ENCODE data around the gene NR2C1. TPM values are rescaled to one million over a fixed set of nuclear protein-coding genes. Genes with fewer than 3 reads are reported as not detected.

The NR2C1 gene
- total RNA-seq, 1 donor from 2014 or later = 43.8 TPM

DNA sequence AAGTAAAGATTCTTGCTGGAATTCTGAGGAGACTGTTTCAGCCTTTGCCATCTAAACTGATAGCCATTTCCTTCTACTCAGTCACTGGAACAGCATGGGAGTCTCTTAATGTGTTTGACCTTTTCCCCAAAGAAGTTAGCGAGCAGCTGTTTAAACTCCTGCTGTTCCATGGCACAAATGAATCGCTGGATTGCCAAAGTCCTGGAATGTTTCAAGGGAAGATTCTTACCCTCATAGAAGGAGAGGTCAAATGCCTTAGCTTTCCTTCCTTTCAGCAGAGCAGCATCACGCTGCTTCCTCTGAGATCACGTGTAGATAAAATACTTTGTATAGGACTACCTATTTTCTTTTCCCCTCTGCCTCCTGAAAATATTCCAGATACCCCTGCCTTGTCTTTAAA is 10.5 kb upstream of the NR2C1 start:
- DNase-seq = peak; percentile 66

DNA sequence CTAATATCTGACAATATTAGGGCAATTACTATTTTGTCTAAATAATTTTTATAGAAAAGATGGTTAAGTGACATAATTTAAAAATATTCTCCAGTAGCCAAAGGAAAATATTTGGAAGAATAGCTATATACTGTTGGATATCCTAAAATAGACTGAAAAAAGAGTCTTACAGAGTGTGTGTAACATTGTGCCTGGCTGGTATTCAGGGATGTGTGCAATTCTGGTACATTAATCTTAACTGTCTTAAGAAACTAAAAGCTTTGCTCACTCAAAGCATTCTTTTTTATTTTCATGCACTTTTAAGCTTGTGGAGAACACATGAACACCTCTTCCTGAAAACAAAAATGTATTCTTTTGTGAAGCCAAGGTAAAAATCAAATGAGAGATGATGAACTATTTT is 10.1 kb upstream of the NR2C1 start:
- DNase-seq = no peak

DNA sequence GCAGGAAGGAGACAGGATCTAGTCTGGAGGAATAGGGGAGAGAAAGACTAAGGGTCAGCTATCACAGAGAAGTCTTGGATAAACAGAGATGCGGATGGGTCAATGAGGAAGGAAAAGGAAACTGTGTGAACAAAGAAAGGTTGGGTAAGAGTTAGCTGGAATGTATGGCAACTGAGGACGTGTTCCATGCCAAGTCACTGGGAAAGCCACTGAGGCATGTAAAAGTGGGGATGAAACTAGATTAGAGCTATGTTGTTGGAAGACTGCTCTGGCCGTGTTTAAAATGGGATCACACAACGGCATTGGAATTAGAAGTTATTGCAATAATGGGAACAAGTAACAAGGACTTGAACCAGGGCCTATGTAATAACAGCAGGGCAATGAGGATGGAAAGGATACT is 3.9 kb upstream of the NR2C1 start:
- DNase-seq = no peak

DNA sequence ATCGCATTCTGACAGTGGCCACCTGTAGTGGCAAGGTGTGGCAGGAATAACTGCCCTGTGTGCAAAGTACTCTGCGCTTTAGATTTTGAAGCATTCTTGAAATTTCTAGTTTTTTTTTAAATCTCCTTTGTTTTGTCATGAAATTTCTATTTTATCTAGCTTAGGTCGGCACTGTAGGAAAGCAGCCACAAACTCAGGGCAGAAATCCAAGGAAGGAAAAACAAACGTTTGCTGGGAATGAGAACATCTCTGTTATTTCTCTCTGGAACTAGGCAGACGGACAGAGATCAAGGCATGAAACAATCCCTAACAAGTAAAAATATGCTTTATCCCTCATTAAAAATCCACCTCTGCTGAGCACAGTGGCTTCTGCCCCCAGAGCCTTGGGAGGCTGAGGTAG is 1.3 kb upstream of the NR2C1 start:
- DNase-seq = no peak

DNA sequence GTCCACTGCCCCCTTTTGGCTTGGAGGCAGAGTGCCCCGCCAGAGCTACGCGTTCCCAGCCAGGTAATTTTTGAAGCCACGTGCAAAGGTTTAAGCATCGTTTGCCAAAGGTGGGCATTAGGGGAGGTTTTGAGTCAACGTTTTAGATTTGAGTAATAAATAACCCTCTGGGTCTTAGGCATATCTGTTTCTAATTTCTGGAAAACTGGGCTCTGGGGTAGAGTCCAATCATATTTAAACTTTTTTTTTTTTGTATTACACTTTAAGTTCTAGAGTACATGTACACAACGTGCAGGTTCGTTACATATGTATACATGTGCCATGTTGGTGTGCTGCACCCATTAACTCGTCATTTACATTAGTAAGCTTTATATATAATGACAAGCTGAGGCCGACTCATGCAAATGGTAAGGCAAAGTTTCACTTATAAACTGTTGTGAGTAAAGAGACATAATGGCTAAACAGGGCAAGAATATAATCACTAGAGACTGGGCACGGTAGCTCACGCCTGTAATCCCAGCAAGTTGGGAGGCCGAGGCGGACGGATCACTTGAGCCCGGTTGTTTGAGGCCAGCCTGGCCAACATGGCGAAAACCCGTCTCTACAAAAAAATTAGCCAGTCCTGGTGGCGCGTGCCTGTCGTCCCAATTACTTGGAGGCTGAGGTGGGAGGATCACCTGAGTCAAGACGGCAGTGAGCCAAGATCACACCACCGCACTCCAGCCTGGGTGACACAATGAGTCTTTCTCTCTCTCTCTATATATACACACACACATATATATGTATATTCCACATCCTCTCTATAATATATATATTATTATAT is 491 bp upstream of the NR2C1 start:
- DNase-seq = no peak

DNA sequence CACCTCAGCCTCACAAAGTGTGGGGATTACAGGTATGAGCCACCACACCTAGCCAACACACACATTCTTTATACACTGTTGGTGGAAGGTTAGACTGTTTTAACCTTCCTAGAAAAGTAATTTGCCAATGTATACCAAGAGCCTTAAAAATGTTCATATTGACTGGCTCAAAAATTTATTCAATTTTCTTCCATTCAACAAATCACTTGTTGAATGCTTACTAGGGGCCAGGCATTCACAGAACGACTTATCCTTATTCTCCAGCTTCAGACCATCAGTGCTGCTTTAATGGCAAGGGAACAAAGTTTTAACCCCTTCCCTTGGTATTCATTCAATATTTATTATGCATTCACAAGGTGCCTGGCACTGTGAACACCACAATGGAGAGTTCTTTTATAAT is 3.0 kb downstream of the NR2C1 start:
- DNase-seq = no peak

DNA sequence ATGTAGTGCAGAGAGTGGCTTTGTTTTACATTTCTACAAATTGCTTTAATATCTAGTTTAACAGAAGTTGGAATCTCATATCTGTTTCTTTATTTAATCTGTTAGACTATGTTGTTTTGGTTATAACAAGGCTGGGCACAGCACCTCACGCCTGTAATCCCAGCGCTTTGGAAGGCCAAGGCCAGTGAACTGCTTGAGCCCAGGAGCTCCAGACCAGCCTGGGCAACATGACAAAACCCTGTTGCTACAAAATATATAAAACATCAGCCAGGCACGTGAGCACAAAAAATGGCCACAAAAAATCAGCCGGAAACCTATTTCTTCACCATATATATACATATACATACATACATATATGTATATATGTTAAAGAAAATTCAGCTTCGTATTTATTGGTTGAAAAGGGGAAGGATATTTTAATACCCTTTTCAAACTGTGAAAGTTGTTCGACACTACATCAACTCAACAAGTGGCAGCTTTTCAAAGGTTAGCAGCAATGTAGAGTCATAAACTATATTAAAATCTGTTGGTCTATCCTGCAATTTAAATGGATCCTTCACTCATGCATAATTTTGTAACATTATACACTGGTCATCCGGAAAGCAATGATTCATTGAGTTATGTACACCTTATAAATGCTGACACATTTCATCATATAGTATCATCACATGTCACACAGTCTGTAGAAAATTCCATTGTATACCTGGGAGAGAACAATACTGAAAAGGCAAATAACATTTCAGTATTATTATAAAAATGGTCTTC is 7.1 kb downstream of the NR2C1 start:
- no peak for DNase-seq

DNA sequence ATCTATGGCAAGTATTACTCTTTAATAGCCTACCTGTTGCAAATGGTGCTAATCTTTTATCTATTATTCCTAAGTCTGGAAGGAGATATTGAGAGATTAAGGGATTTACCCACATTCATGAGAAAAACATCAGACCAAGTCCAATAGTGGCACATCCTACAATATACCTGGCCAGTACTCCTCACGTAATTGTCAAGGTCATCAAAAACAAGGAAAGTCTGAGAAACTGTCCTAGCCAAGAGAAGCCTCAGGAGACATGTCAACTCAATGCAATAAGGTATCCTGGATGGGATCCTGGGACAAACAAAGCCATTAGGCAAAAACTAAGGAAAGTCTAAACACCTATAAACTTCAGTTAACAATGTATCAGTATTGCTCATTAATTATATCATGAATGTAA is 12.5 kb downstream of the NR2C1 start:
- DNase-seq = no peak

DNA sequence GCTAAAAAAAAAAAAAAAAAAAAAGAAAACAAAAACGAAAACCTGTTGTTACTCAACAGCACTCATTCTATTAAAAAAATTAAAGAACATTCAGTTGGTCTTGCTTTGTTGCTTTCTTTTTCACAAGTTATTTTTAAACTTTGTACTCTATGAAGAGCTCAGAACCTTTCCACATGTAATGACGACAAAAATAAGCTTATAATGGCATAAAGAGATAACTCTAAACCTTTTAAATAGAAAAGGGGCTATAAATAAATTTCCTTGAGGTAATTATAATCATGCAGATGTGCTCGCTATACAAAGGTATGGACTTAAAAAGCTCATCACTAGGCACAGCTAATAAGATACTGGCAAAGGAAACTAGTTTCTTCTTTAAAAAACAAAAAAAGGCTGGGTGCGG is 13.4 kb downstream of the NR2C1 start:
- DNase-seq = no peak

DNA sequence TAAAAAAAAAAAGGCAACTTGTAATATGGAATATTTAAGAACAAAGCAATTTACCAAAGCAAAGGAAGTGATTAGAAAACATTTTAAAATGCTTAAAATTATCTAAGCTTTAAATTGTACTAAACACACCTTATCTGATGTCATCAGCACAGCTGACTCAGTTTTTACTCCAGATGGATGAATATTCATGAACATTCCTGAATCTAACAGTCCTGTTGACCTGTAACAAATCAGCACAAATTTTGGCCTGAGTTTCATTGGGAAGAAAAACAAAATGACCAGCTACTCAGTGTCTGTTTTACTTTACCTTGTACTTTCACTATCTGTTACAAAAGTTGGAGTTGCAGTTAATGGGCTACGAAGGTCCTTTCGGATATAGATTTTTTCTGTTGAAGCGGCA is 16.0 kb downstream of the NR2C1 start:
- DNase-seq = no peak

DNA sequence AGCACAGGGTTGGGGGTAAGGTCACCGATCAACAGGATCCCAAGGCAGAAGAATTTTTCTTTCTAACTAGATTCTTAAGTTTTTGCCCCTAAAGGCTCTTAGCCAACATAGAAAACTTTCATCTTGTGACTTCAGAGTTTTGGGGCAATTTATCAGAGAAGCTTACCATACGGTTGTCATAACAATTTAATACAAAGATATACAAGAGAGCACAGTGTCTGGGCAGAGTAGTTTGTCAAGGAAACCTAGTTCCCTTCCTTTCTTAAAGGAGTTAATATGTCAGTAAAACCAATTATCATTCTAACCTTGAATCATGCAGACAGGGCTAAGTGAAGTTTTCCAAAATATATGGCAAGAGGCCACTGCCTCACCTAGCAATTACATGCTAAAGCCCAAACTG is 18.4 kb downstream of the NR2C1 start:
- DNase-seq = no peak

DNA sequence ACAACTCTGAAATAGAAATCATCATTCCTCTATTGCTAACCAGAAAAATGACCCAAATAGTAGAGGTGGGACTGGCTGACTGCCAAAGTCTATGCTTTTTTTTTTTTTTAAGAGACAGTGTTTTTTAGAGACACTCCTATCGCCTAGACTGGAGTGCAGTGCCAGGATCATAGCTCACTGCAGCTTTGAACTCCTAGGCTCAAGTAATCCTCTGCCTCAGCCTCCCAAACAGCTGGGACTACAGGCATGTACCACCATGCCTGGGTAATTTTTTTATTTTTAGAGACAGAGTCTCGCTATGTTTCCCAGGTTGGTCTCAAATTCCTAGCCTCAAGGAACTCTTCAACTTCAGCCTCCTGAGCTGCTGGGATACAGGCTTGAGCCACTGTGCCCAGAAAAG is 19.2 kb downstream of the NR2C1 start:
- peak; percentile 9 for DNase-seq

DNA sequence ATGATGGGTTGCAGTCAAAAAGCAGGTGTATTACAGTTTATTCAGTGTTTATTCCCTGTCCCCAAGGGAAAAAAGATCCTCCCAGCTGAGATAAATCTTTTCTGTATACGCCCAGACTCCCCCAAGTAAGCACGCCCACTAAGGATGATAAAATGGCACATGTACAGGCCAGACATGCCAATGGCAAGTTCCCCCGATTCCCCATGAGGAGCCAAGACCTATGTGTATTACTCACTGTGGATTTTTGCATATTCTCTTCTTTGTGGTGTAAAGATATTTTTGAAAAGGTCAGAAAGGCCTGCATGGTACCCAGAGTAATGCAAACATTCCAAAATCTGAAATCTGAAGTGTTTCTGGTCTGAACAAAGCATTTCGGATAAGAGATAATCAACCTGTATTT is 22.2 kb downstream of the NR2C1 start:
- no peak for DNase-seq

DNA sequence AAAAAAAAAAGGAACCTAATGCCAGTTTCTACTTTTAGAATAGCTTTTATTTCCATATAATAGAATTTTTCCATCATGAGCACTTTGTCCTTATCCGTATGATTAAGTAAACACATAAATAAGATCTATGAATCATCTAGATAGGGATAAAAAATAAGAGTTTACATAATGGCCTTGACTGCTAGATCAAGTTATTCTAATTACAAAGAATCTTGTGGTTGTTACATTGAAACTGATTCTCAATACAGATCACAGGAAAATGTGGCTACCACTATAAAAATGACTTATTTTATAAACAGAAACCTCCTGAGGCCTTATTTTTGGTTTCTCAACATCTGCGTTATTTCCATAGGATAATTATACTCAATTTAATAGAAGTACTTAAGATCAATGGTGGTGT is 35.5 kb downstream of the NR2C1 start:
- DNase-seq = no peak

DNA sequence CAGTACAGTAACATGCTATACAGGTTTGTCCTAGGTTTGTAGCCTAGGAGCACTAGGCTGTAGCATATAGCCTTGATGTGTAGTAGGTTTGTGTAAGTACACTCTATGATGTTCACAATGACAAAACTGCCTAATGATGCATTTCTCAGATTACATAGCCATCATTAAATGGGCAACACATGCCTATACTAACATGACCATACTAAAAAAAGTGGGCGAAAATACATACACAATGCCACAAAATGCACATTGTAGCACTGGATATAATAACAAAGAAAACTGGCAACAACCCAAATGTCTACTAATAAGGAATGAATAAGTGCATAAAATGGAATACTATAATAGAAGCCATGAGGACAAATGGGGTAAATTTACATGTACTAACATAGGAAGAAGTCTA is 38.7 kb downstream of the NR2C1 start:
- no peak for DNase-seq

DNA sequence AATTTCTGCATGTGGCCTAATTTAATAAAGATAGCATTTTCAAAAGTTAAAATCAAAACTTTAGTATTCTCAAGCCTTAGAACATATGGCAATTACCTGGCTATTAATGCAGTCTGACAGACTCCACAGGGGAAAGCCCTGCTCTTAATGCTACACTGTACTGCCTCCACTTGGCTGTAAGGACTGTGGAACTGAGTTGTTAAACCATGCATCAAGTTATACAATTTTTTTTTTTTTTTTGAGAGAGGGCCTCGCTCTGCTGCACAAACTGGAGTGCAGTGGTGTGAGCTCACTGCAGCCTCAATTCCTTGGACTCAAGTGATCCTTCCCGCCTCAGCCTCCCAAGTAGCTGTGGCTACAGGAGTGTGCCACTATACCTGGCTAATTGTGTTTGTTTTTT is 50.9 kb downstream of the NR2C1 start:
- DNase-seq = no peak

DNA sequence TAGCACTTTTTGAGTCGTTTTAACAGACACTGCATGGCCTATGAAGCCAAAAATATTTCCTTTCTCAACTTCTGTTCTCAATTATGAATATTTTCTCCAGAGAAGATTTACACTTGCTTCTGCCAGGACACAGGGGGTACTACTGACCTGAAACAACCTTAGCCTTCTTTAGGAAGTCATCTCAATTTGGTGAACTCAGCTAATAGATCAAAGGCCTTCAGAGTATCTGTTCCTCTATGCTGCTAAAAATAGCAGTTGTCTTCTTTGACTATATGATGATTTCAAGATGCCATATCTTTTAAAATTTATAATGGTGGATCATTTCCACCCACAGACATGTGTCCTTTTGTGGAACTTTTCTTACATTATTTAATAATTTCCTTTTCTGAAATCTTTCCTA is 55.9 kb downstream of the NR2C1 start:
- no peak for DNase-seq

DNA sequence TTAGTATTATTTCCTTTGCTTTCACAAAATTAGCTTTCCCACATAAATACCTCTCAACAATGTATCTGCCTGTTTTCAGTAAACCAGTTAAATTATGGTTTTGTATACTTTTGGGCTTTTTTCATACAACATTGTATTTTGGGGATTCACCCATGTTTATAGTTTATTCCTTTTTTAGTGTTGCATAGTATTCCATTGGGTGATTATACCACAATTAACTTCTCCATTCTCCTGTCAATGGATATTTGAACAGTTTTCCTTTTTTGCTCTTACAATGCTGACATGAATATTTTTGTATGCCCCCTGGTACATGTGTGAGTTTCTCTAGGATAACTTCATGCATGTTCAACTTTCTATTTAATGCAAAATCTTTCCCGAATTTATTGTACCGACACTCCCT is 57.3 kb downstream of the NR2C1 start:
- DNase-seq = no peak

DNA sequence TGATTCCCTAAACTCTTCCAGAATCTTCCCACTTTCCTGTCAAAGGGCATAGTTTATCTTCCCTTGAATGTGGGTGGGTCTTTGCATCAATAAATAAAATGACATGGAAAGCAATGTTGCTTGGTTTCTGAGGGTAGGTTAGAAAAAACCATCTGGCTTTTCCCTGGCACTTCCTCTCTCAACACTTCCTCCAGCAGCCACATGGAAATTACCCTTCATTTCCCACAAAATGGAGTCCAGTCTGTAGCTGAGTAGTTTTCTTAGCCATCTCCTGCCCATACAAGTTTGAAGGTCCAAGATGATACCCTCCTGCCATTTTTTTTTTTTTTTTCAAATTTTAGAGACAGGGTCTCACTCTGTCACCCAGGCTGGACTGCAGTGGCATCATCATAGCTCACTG is 58.9 kb downstream of the NR2C1 start:
- DNase-seq = no peak

DNA sequence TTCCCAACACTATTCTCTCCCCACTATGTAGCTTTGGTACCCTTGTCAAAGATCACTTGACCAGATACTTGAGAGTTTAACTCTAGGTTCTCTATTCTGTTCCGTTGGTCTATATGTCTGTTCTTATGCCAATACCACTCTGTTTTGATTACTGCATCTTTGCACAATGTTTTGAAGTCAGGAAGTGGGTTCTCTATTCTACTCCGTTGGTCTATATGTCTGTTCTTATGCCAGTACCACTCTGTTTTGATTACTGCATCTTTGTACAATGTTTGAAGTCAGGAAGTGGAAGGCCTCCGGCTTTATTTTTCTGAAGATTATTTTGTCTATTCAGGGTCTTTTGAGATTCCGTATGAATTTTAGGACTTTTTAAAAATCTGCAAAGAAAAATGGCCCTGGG is 67.2 kb downstream of the NR2C1 start:
- no peak for DNase-seq

DNA sequence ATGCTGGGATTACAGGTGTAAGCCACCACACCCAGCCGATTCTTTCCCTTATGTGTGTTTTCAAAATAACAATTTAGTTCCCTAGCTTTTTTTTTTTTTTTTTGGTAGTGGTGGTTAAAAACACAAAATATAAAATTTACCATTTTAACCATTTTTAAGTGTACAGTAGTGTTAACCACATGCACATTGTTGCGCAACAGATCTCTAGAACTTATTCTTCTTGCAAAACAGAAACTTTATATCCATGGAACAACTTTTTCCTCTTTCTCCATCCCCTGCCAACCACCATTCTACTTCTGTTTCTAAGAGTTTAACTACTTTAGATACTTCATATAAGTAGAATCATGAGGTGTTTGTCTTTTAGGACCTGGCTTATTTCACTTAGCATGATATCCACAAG is 68.8 kb downstream of the NR2C1 start:
- DNase-seq = no peak

DNA sequence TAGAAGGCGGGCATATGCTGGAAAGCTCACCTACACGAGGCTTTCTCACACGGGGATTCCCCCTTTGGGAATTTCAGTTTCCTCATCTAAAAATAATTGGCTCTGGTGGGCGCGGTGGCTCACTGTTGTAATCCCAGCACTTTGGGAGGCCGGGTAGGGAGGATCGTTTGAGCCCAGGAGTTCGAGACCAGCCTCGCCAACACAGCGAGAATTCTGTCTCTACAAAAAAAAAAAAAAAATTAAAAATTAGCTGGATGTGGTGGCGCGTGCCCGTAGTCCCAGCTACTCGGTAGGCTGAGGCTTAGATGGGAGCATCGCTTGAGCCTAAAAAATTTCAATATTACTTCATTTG is 69.5 kb downstream of the NR2C1 start:
- no peak for DNase-seq

DNA sequence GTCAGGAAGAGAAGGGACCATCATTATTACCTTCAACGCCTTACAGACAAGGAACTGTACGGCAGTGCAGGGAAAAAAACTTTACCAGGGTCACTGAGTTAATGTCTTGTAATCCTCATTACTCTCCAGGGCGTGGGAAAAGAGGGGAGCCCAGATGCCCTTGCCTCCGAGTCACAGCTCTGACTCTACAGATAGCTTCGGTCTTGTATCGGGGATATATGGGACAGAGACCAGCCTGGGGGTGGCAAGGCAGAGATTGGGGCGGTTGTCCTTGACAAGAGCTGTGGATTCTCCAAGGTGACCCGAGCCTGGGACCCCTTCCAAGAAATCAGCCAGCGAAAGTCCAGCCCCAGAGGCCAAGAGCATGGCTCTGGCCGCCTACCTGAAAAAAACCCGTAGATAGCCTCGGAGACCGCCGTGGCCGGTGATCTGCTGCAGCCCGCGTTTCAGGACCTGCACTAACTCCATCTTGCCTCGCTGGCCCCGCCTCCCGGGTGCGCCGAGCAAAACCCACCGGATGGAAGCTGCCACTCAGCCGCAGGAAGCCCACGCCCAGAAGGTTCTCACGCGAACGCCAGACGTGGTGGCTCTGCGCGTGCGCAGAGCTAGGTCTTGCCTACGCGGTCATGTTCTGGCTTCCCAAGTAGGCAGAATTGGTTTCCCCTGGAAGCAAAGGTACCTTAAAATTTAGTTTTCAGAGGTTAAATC is 70.1 kb downstream of the NR2C1 start, which contains the start of gene NDUFA12:
Gene NDUFA12 (minus strand): TSS at position 485 of the 708 bp plus-strand sequence. CDS start 17 bp downstream, at position 468.
- DNase-seq = peak; percentile 99
